HG03025 (cell line): Measurements from ENCODE around the gene DRGX.

ENCODE experiments used
- ATAC-seq: cut with Tn5 transposase; IDR thresholded peaks from one replicate; pipeline ENCODE4 v1.9.1; 2021; ENCODE audit warnings: mild to moderate bottlenecking, moderate library complexity; ENCODE audit not compliant: unreplicated experiment, low FRiP score

The DRGX gene

GRCh38 chr10:49384268-49384953 lies 11.5 kb downstream of the DRGX start:
- no peak for ATAC-seq

GRCh38 chr10:49383853-49384252 lies 12.0 kb downstream of the DRGX start:
- ATAC-seq = no peak

- ATAC-seq = no peak
Measured at GRCh38 chr10:49382826-49383225, 13.1 kb downstream of the DRGX start.

DNA sequence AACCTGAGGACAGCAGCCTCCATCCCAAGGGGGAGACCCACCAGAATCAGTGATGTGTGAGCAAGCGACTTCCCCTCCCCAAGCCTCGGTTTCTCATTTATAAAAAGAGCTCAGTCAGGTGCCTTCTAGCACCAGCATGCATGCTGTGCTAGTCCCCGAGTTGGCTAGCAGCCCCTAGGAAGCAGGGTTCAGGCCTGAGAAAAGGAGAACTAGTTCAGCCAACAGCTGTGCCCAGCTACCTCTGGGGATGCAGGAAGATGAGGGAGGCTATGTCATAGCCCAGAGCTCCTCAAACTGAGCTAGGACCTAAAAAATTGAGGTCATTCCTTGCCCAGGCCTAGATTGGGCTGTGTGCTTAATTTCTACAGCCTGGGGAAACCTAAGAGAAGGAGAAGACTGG lies 13.7 kb downstream of the DRGX start:
- ATAC-seq = no peak

- ATAC-seq = no peak
Measured at GRCh38 chr10:49381111-49381900, 14.6 kb downstream of the DRGX start.

GRCh38 chr10:49379596-49380410 lies 16.1 kb downstream of the DRGX start:
- ATAC-seq = no peak

DNA sequence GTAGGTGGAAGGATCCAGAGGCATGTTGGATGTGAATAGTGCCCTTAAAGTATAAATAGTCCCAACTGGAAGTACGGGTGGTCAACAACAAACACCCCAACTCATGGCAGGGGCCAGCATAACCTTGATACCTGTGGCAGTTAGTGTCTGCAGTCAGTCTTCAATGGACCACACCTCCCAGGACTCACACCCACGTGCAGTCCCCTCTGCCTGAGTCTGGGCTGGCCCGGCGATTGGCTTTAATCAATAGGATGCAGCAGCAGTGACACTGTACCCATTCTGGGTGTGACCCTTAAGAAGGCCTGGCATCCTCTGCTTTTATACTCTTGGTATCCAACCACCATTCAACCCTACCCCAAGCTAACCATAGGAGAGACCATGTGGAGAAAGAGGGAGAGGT lies 18.6 kb downstream of the DRGX start:
- no peak for ATAC-seq

DNA sequence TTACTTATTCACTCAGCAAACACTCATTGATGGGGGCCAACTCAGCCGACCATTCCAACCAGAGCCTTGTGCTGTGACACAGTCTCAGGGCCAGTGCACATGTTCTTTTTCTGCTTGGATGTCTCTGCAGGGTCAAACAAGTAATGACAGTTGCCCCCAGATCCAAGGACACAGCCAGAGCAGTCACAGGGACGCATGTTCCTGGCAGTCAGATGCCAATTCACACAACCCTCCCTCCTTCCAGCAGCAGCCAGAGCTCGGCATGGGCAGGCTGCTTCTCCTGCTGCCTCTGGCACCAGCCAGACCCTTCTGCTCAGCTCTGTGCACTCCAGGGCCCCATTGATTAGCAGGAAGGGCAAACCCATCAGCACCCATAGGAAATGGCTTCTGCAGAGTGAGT lies 20.3 kb downstream of the DRGX start:
- ATAC-seq = no peak

- no peak for ATAC-seq
Measured at GRCh38 chr10:49374740-49375139, 21.1 kb downstream of the DRGX start.

DNA sequence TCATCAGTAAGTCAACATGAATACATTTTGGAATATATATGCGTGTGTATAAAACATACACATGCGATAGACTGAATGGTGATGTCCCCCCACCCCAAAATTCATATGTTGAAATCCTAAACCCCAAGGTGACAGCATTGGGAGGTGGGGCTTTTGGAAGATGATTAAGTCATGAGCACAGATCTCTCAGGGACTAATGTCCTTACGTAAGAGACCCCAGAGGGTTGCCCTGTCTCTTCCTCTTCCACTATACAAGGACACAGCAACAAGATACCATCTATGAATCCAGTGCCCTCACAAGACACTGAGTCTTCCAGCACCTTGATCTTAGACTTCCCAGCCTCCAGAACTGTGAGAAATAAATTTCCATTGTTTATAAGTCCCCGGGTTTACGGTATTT lies 22.5 kb downstream of the DRGX start:
- ATAC-seq = no peak

DNA sequence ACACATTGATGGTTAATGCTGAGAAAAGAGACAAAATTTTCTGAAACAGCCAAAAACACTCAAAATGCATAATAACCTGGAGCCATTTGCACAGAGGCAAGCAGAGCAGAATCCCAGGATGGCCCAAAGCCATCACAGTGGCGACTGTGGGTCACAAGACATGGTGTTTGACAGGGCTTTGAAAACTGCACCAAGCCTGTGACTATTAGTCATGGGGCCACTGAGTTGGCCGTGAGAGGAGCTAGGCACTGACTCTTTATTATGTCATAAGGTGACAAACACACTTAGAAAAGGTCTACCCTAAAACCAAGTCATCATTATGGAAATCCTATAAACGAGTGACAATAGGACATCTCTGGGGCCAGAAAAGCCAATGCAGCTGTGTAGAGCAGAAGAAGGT lies 23.9 kb downstream of the DRGX start:
- no peak for ATAC-seq

DNA sequence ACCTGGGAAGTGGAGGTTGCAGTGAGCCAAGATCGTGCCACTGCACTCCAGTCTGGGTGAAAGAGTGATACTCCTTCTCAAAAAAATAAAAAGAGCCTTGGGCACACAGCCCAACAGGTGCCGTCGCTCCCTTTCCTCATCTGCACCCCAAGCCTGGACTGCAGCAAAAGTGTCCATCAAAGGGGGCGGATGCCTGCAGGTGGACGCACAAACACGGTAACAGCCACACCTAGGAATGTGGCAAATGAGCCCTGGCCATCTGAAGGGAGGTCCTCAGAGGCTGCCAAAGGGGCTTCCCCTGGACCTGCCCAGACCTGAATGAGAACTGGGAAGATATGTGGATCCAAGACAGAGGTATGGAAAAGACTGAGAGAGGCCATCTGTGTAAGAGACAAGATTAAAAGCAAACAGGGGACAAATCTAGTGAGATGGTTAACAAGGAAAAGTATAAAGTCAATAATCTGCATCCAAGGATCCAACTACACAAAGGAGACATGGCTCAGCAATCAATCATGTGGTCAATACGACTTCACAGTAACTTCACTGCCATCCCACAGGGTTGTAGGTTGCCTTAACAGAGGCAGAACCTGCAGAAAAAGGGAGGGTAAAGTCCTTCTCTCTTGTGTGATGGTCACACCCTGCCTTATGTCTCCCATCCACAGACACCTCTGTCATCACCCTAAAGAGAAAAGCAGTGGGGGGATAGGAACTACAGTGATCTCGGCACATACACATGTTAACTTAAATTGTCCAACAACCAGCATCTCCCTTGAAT lies 25.4 kb downstream of the DRGX start:
- no peak for ATAC-seq

GRCh38 chr10:49369216-49370162 lies 26.4 kb downstream of the DRGX start:
- no peak for ATAC-seq

GRCh38 chr10:49368256-49368655 lies 27.6 kb downstream of the DRGX start:
- ATAC-seq = no peak

DNA sequence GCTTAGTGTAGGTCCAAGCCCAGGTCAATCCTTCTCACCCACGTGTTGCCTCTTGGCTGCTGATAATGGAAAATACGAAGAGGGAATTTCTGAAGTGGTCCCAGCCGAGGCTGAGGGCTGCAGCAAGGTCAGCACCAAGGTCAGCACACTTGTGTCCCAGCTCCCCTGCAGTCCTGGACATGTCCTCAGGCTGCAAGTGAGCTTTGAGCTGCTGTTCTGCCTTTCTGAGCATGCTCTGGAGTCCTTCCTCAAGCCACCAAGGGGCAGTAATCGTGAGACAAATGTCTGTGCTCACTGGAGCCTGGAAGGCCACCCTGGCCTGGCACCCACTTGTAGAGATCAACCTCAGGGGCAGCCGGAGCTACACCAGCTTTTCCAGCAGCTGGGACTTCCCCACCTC lies 28.3 kb downstream of the DRGX start:
- ATAC-seq = no peak

- ATAC-seq = no peak
Measured at GRCh38 chr10:49366460-49366859, 29.4 kb downstream of the DRGX start.

- ATAC-seq = no peak
Measured at GRCh38 chr10:49365675-49366415, 30.0 kb downstream of the DRGX start.

DNA sequence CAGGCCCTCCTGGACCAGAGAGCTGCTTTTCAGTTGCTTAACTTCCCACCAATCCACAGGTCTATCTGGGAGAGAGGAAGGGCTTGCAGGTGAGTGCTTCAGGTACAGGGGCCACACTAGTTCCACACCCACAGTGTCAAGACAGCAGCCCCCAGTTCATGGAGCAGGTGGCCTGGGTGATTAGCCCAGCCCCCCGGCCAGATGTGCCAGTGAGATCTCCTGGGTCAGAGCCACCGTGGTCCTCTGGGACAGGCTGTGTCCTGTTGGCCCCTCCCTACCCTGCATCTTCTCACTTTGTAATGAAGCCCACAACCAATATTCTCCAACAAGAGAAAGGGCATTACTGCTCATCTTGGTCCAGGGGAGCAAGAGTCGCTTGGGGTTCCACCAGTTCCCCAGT lies 30.6 kb downstream of the DRGX start:
- no peak for ATAC-seq

DNA sequence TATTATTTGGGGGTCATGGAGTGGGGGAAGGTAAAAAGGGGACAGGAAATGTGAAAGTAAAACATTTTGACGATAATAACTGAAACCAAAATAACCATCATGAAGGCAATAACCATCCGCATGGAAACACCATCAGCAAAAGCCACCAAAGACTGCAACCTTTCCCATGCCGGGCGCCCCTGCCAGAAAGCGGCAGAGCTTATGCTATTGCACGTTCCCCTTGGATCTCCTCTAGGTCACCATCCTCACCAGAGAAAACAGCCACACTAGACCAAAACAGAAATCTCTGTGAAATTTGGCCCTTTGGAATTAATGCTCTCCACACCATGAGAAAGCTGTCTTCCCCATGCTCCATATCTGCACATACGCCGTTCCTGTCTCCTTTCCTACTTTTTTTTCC lies 31.1 kb downstream of the DRGX start:
- ATAC-seq = no peak
